GM19351 (cell line): ENCODE data around the gene SNF8.

Experiments
- ATAC-seq: cut with Tn5 transposase; IDR thresholded peaks from one replicate; pipeline ENCODE4 v1.9.1; 2021; ENCODE audit warnings: mild to moderate bottlenecking, moderate library complexity; ENCODE audit not compliant: unreplicated experiment

SNF8 gene

DNA sequence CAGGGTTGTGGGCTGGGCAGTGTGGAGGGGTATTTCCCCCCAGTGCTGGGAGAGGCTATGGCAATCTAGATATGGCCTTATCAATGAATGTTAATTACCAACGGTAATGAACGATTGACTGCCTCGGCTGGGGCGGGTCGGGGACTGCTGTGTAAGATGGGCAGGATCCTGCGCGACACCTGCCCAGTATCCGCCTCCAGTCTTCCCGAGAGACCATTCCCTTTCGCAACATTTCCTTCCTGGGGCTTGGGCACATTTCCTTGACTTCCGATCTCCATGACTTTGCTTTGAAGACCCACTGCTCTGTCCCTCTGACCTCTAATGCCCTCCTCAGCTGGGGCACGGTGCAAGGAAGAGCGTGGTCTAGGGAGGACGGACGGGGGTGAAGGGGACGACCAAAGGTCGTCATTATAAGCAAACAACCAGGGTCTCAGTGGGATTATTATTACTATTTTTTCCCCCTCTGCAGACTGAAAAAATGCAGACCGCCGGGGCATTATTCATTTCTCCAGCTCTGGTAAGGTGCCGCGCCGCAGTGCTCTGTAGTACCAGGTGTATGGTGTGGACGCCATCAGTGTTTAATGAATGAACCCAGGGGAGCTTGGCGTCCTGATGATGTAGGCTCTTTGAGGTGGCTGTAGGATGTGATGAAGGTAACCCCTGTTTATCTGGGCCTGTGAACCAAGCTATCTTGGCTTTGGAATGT lies 51.5 kb downstream of the SNF8 start:
- no peak for ATAC-seq

DNA sequence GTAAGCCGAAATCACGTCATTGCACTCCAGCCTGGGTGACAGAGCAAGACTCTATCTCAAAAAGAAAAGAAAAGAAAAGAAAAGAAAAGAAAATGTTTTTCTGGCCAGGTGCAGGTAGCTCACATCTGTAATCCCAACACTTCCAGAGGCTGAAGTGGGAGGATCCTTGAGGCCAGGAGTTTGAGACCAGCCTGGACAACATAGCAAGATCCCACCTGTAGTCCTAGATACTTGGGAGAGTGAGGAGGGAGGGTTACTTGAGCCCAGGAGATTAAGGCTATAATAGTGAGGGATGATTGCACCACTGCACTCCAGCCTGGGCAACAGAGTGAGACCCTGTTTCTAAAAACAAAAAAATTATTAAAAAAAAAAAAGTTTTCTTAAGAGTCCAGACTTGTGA lies 54.6 kb downstream of the SNF8 start:
- no peak for ATAC-seq

DNA sequence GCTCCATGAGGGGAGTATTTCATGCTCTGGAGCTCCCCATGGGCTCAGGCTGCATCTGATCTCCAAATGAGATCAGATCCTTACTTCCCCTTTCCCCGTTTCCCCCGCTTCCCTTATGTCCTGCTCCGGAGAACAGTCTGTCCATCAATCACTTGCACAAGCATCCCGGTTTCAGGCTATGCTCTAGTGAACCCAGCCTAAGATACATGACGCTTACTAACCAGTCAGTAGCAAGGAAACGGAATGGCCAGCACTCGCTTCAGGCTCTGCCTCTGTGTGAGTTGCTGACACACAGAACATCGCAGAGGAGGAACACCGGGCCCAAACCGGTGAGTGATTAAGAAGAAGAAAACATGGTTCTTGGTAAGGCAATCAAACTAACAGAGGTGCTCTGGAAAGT lies 61.5 kb downstream of the SNF8 start:
- ATAC-seq, result no peak

DNA sequence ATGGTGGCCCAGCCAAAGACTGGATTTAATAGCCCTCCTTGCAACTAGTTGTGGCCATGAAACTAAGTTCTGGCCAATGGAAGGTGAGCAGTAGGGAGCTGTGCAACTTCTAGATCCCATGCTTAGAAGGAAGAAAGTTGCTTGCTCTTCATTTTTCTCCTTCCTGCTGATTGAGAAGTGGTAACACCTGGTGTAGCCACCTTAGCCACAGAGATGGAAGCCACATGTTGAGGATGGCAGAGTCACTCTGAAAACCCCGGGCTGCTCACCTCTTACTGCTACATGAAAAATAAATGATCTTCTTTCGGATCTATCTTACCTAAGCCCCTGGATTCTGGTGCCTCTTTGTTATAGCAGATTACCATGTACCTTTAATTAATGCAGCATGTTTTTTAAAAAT lies 62.4 kb downstream of the SNF8 start:
- ATAC-seq, result no peak
